Activated T-helper 17 cell treated with anti-CD3 and anti-CD28 coated beads, Interleukin-2, amount 50 U/mL, for 72 hours (primary cell): Measurements from ENCODE around the gene TET3. TPM values are rescaled to one million over a fixed set of nuclear protein-coding genes. Genes with fewer than 3 reads are reported as not detected.

ENCODE experiments used
- ATAC-seq: fragments of 150-1000 bp; cut with Tn5 transposase; replicated peaks from 2 replicates; pipeline ENCODE4 v1.10.0; 2021; ENCODE audit warnings: mild to moderate bottlenecking, moderate library complexity
- H3K27ac Mint-ChIP-seq: one replicate; pipeline ENCODE4 v1.8.0; 2022; ENCODE audit warnings: mixed read lengths
- H3K27me3 Mint-ChIP-seq: one replicate; pipeline ENCODE4 v1.8.0; 2022; ENCODE audit warnings: mixed read lengths
- H3K36me3 Mint-ChIP-seq: one replicate; pipeline ENCODE4 v1.8.0; 2022; ENCODE audit warnings: low read depth, mild to moderate bottlenecking, mixed read lengths
- H3K4me1 Mint-ChIP-seq: one replicate; pipeline ENCODE4 v1.8.0; 2022; ENCODE audit warnings: mixed read lengths
- H3K4me3 Mint-ChIP-seq: one replicate; pipeline ENCODE4 v1.8.0; 2022; ENCODE audit warnings: mild to moderate bottlenecking, mixed read lengths
- H3K9me3 Mint-ChIP-seq: one replicate; pipeline ENCODE4 v1.8.0; 2022; ENCODE audit warnings: mixed read lengths
- total RNA-seq, 2 donors: library from RNA; stranded (reverse); gene quantifications; one replicate each; pipeline ENCODE4 v1.2.3, GENCODE V29; 2022

Gene TET3
- total RNA-seq, 2 donors from 2014 or later, result 15.1 to 42.6 TPM

DNA sequence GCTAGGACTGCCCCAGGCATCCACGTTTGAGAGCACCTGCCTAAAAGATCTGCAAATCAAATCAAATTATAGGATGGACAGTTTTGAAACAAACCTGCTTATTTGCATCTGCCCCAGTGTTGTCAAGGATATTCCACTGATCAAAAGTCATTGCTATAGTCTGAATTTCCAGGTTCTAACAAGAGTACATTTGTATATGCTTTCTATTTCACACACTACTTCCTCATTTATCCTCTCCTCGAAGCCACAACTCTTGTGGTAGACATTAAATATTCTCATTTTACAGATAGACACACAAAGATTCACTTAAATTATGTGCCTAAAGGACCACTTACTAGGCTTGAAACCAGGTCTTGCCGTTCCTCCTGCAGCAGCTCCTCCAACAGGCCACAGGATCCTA, 11.9 kb upstream of the TET3 start:
- Mint-ChIP-seq H3K27ac (no peak overlapping the region), H3K4me1 (peaks cover 18% of the 10 kb centered on the region), H3K27me3 (no peaks in the 10 kb centered on the region), H3K4me3 (no peak overlapping the region), H3K9me3 (no peaks in the 10 kb centered on the region), H3K36me3 (no peaks in the 10 kb centered on the region)
- ATAC-seq, result no peak

DNA sequence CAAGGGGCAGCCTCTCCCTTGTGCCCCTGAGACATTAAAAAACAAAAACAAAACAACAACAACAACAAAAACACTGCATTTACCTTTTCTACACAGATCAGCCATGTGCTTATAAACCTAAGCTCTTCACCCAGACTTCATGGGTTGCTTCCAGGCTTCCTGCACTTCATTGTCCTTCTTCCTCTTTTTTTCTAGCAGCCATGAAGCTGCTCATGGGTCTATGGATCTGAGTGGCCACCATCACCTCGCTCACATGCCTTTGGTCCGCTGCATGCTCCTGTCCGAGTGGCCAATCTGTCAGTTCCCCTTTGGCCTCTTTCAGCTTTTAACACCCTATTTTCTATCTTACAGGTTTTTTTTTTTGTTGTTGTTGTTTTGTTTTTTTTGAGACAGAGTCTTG, 9.0 kb upstream of the TET3 start:
- ATAC-seq, result no peak
- H3K27ac Mint-ChIP-seq, result no peak overlapping the region
- H3K9me3 Mint-ChIP-seq, result no peaks in the 10 kb centered on the region

DNA sequence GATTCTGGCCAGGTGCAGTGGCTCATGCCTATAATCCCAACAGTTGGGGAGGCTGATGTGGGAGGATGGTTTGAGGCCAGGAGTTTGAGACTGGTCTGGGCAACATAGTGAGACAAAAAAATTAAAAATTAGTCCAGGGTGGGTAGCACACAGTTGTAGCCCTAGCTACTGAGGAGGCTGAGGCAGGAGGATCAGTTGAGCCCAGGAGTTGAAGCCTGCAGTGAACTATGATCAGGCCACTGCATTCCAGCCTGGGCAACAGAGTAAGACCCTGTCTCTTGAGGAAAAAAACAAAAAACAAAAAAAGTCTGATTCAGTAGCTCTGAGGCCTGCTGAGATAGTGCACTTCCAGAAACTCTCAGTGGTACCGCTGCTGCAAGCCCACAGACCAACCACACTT, 7.9 kb upstream of the TET3 start:
- H3K9me3 Mint-ChIP-seq, result no peaks in the 10 kb centered on the region
- H3K27ac Mint-ChIP-seq, result no peak overlapping the region
- H3K4me1 Mint-ChIP-seq, result peaks cover 27% of the 10 kb centered on the region
- H3K4me3 Mint-ChIP-seq, result no peak overlapping the region
- H3K27me3 Mint-ChIP-seq, result no peaks in the 10 kb centered on the region
- H3K36me3 Mint-ChIP-seq, result no peaks in the 10 kb centered on the region
- ATAC-seq, result no peak

More for the DNA sequence above, 9.0 kb upstream of the TET3 start:
- Mint-ChIP-seq H3K27me3 (no peaks in the 10 kb centered on the region), H3K4me1 (peaks cover 28% of the 10 kb centered on the region), H3K36me3 (no peaks in the 10 kb centered on the region), H3K4me3 (no peak overlapping the region)

DNA sequence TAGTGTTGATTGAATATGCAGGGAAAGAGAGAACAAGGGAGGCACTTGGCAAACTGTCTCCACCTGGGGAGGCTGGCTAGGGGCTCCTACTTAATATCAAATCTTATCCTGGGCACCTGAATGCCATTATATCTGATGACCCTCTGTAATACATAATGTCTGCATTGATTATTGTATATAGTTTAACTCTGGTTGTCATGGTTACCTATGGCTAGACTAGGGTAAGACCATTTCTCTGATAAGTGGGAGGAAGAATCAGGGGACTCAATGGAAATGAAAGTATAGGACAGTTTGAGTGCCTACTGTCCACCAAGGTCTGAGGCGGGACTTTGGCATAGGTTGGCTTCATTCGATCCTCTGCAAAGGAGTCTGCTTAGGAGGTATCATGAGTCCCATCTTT, 7.2 kb upstream of the TET3 start:
- Mint-ChIP-seq H3K4me3 (no peak overlapping the region), H3K4me1 (peaks cover 30% of the 10 kb centered on the region), H3K9me3 (no peaks in the 10 kb centered on the region), H3K27me3 (no peaks in the 10 kb centered on the region), H3K27ac (no peak overlapping the region), H3K36me3 (no peaks in the 10 kb centered on the region)
- no peak for ATAC-seq

DNA sequence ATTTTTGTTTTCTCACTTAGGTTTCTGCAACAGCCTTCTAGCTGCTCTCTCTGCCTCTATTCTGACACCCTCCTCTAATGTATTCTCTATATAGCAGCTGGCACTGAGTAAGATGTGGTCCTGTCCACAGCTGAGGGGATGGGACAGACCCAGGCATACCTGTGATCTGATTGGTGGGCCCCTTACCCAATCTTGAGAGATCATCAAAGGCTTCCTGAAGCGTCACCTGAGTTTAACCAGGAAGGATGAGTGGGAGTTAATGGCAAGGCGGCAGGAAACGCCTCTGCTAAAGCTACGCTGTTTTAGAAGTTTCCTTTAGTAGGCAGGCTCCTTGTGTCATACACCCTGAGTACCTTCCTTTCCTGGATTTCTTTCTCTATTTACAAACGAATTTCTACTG, 5.7 kb upstream of the TET3 start:
- Mint-ChIP-seq H3K4me1 (peaks cover 35% of the 10 kb centered on the region), H3K27me3 (no peaks in the 10 kb centered on the region), H3K4me3 (peak overlapping the region; percentile 75), H3K9me3 (no peaks in the 10 kb centered on the region), H3K36me3 (peaks cover 7% of the 10 kb centered on the region), H3K27ac (peak overlapping the region; percentile 41)
- ATAC-seq, result peak; percentile 97

DNA sequence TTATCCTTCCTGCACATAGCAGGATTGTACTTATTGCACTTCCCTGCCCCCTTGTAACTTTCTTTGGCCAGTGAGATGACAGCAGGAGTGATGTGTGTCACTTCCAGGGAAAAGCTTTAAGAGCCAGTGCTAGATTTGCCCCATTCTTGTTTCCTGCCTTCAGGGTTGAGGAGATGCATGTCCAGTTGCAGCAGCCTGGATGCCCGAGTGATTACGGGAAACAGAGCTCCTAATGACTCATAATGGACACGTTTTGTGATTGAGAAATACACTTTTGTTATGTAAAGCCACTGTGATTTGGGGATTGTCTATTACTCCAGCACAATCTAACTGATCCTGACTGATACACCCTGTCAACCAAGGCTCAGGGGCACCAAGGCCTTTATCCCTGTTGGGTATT, 5.0 kb upstream of the TET3 start:
- peak; percentile 15 for ATAC-seq
- H3K27ac Mint-ChIP-seq, result peak overlapping the region; percentile 41
- H3K4me1 Mint-ChIP-seq, result peaks cover 35% of the 10 kb centered on the region

DNA sequence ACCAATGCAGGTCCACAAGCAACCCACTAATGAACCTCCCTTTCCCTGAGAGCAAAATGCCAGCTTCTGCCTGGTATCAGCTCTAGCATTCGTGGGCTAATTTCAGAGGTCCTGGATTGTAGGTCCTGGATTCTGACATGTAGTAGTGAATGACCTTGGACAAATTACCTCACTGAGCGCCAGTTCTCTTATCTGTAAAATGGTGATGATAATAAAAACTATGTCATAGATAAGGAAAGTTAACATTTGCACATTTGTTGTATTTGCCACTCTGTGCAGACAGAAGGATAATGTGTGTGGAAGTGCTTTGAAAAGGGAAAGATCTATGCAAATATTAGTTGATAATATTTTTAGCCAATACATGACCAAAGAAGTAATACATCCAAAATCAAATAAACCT, 4.1 kb upstream of the TET3 start:
- peak overlapping the region; percentile 75 for H3K4me3 Mint-ChIP-seq
- no peaks in the 10 kb centered on the region for H3K27me3 Mint-ChIP-seq
- H3K36me3 Mint-ChIP-seq, result peaks cover 8% of the 10 kb centered on the region
- H3K9me3 Mint-ChIP-seq, result no peaks in the 10 kb centered on the region
- no peak for ATAC-seq
- no peak overlapping the region for H3K27ac Mint-ChIP-seq
- H3K4me1 Mint-ChIP-seq, result peaks cover 35% of the 10 kb centered on the region

More for the DNA sequence above, 5.0 kb upstream of the TET3 start:
- Mint-ChIP-seq H3K27me3 (no peaks in the 10 kb centered on the region), H3K4me3 (peak overlapping the region; percentile 75), H3K9me3 (no peaks in the 10 kb centered on the region), H3K36me3 (peaks cover 7% of the 10 kb centered on the region)

DNA sequence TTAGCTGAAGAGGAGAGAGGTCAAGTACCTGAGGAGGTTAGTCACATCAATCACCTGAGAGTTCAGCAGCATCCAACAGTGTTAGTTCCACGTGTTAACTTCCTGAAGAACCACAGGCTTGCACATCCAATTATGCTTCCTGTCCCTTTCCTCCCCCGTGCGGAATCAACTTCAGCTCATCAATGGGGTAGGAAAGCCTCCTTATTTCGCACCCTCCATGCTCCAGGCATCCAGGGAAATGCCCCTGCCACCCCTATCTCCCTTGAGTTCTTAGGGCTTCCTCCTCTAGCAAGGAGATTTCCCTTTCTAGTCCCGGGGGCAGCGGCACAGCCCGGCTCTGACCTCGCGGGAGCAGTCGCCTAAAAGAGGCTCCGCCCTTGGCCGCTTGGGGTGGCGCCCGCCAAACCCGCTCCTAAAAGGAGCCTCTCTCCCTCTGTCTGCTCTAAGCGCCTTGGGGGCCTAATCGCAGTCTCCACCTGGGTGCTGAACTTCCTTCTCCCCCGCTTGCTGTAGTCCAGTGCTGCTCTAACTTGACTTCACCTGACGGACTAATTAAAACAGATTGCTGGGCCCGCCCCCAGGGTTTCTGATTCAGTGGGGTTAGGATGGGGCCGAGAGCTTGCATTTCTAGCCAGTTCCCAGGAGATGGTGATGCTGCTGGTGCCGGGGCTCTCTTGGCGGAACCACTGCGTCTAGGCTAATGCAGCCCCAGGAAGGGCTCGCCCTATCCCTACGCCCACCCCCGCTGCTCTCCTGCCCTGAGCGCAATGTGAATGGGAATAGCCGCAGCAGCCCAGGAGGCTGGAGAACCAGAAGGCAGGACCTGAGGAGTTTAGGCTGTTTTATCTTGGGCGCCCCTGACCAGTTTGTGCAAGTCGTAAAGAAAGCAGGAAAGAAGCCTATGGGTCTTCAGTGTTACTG, 3.4 kb upstream of the TET3 start:
- Mint-ChIP-seq H3K27me3 (no peaks in the 10 kb centered on the region), H3K9me3 (no peaks in the 10 kb centered on the region), H3K36me3 (peaks cover 16% of the 10 kb centered on the region), H3K27ac (no peak overlapping the region), H3K4me3 (peak overlapping the region; percentile 75), H3K4me1 (peaks cover 35% of the 10 kb centered on the region)
- no peak for ATAC-seq

DNA sequence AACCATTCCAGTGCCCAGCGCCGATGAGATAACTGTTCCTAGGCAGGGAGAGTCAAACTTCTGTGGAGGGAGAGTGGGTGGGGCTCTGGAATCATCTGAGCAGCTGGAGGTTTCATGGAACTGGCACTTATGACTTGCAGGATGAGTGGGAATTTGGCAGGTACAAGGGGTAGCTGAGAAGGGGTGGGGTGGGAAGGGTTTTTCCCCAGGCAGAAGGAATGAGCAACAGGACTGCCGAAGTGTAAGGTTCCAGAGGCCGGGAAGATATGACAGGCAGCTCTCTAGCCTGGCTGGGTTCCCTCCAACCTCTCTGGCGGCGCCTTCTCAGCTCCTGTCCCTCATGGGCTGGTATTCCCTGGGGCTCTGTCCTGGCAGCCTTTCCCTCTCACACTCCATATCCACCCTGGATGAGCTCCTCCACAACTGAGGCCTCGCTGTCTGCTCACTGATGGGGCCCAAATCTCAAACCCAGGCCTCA, 2.5 kb upstream of the TET3 start:
- Mint-ChIP-seq H3K27me3 (no peaks in the 10 kb centered on the region), H3K9me3 (no peaks in the 10 kb centered on the region), H3K4me3 (peak overlapping the region; percentile 75), H3K36me3 (peaks cover 24% of the 10 kb centered on the region), H3K27ac (no peak overlapping the region), H3K4me1 (peaks cover 41% of the 10 kb centered on the region)
- ATAC-seq, result no peak

DNA sequence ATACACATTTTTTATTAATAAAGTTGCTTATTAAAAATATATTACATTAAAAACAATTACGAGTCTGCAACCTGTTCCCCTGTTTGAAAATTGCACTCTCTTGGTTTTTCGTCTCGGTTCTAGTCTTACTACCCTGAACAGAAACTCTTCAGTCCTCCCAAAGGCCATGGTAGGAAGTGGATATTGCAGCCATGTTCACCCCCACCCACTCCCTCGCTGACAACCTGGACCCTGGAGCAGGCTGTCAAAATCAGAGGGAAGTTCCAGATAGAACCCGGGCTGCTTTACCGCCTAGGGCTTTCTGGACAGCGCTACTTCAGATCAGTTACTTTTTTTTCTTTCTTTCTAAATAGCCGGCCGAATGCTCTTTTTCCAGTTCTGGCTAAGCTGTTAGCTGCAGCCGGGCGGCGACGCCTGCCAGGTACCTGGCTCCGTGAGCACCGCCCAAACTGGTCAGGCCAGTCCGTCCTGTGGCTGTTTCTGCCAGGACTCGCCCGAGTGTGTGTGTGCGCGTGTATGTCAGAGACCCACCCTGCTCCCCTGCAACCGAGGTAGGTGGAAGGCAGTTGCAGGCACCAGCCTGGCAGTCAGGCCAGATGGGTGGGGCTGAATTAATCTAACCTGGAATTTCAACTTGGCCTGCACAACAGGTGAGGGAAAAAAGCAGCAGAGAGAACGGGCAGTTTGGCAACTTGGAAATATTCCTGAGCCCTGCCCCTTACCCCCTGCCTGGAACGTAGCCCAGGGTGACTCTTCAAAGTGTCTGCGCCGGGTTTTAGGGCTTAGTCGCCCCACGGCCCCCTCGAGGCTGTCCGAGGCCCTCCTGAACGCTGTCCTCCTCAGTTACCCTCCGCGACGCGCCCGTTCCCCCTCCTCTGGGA, 1.1 kb upstream of the TET3 start:
- Mint-ChIP-seq H3K9me3 (no peaks in the 10 kb centered on the region), H3K36me3 (peaks cover 38% of the 10 kb centered on the region), H3K27ac (peak overlapping the region; percentile 77), H3K4me1 (peaks cover 48% of the 10 kb centered on the region), H3K27me3 (no peaks in the 10 kb centered on the region), H3K4me3 (peak overlapping the region; percentile 71)
- no peak for ATAC-seq

DNA sequence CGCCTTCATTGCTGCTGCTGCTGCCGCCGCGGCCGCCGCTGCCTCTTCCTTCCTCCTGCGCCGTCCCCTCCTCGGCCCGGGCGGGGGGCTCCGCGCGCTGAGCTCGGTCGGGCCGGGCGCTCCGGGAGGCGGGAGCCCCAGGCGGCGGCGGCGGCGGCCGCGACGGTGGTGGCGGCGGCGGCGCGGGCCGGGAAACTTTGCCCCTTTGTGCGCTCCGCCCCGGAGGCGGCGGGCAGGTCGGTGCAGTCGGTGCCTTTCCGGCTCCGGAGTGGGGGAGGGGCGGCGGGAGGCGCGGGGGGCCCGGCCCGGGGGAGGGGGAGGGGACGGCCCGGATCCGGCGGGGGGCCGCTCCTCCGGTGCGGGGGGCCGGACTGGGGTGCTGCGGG, 205 bp downstream of the TET3 start:
- Mint-ChIP-seq H3K27ac (no peak overlapping the region), H3K9me3 (no peaks in the 10 kb centered on the region), H3K4me3 (no peak overlapping the region), H3K36me3 (peaks cover 52% of the 10 kb centered on the region), H3K4me1 (peaks cover 44% of the 10 kb centered on the region), H3K27me3 (no peaks in the 10 kb centered on the region)
- peak; percentile 18 for ATAC-seq

DNA sequence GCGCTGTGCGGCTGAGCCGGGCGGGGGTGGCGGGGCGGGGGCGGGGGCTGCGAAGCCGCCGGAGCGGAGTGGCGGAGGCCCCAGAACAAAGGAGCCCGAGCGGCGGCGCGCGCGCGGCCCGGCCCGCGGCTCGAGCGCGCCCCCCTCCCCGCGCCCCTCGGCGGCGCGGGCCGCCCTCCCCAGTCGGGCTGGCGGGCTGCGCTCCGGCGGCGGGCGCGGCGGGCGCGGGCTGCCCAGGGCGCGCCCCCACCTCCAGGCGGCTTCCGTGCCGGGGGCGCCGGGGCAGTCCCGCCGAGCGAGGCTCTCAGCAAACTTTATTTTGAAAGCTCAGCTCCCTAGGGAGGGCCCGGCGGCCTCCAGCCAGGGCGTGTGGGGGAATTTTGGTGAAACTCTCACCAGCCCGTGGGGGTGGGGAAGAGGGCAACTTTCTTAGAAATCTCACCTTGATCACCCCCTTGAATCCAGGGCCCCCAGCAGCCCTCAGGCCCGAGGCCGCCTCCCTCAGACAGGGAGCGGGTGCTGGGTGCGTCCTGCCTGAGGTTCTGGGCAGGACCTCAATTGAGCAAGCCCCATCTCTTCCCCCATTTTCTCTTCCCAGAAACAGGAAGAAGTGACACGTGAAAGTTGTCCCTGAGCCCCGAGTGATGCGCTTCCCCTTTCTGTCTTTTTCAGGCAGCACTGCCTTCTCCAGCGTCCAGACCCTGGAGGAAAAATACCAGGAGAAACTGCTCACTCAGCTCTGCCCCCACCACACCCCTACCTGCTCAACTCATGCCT, 786 bp downstream of the TET3 start:
- H3K36me3 Mint-ChIP-seq, result peaks cover 58% of the 10 kb centered on the region
- peak; percentile 65 for ATAC-seq
- no peaks in the 10 kb centered on the region for H3K9me3 Mint-ChIP-seq
- peak overlapping the region; percentile 97 for H3K4me3 Mint-ChIP-seq
- no peaks in the 10 kb centered on the region for H3K27me3 Mint-ChIP-seq
- H3K27ac Mint-ChIP-seq, result peak overlapping the region; percentile 65
- peaks cover 43% of the 10 kb centered on the region for H3K4me1 Mint-ChIP-seq

DNA sequence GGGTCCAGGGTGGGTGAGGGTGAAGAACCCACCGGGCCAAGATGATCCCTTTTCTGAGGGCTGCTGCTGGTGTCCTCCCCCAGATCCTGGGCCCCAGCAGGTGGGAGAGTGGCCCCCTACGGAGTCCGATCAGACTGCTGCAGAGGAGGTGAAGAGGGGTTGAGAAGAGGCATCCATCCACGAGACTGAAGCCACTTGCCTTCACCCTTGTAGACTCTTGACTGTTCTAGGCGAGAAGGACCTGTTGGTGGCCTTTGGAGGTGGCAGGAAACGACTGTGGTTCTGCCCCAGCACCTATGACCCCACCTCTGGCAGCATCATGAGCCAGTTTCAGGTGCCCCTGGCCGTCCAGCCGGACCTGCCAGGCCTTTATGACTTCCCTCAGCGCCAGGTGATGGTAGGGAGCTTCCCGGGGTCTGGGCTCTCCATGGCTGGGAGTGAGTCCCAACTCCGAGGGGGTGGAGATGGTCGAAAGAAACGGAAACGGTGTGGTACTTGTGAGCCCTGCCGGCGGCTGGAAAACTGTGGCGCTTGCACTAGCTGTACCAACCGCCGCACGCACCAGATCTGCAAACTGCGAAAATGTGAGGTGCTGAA, 1.5 kb downstream of the TET3 start:
- Mint-ChIP-seq H3K36me3 (peaks cover 64% of the 10 kb centered on the region), H3K9me3 (no peaks in the 10 kb centered on the region), H3K4me3 (peak overlapping the region; percentile 97), H3K4me1 (peaks cover 43% of the 10 kb centered on the region), H3K27ac (peak overlapping the region; percentile 65), H3K27me3 (no peaks in the 10 kb centered on the region)
- peak; percentile 51 for ATAC-seq
